ENCODE measurements around the gene CYB5RL. TPM values are rescaled to one million over a fixed set of nuclear protein-coding genes. Genes with fewer than 3 reads are reported as not detected.

CYB5RL gene
- total RNA-seq, 2 donors from 2014 or later = 2.0 to 3.5 TPM

- DNase-seq (ENCODE audit: low spot score) = no peak
- Histone ChIP-seq H3K27ac (no peak overlapping the region), H3K36me3 (peaks cover 32% of the 10 kb centered on the region), H3K27me3 (no peaks in the 10 kb centered on the region), H3K9me3 (no peaks in the 10 kb centered on the region), H3K4me3 (no peak overlapping the region), H3K4me1 (peaks cover 0 to 18% of the 10 kb centered on the region in 2 donors)
- no peak for TF ChIP-seq CTCF (IDR thresholded peaks at IDR 0.05)
Observed at GRCh38 chr1:54204199-54204598, 4.4 kb upstream of the CYB5RL start.

GRCh38 chr1:54200519-54200997 is 728 bp upstream of the CYB5RL start:
- no peak for TF ChIP-seq CTCF (IDR thresholded peaks at IDR 0.05)
- Histone ChIP-seq H3K27me3 (no peaks in the 10 kb centered on the region), H3K36me3 (peaks cover 9% of the 10 kb centered on the region), H3K4me3 (peak overlapping the region; percentile 73 to 94), H3K4me1 (peaks cover 0 to 23% of the 10 kb centered on the region in 2 donors), H3K9me3 (no peaks in the 10 kb centered on the region), H3K27ac (peak overlapping the region; percentile 56 to 85)
- DNase-seq (ENCODE audit: low spot score) = no peak

GRCh38 chr1:54199151-54199764 is 572 bp downstream of the CYB5RL start:
- TF ChIP-seq CTCF (IDR thresholded peaks at IDR 0.05) = no peak
- Histone ChIP-seq H3K4me3 (peak overlapping the region; percentile 73 to 94), H3K9me3 (no peaks in the 10 kb centered on the region), H3K27ac (peak overlapping the region; percentile 56 to 85), H3K4me1 (peaks cover 0 to 23% of the 10 kb centered on the region in 2 donors), H3K36me3 (peaks cover 7% of the 10 kb centered on the region), H3K27me3 (no peaks in the 10 kb centered on the region)
- no peak for DNase-seq (ENCODE audit: low spot score)

- DNase-seq (ENCODE audit: low spot score) = no peak
- peaks cover 21% of the 10 kb centered on the region for H3K36me3 ChIP-seq
- no peak overlapping the region for H3K27ac ChIP-seq
- H3K27me3 ChIP-seq = no peaks in the 10 kb centered on the region
- H3K4me3 ChIP-seq = no peak overlapping the region
- no peaks in the 10 kb centered on the region for H3K4me1 ChIP-seq
- no peak for TF ChIP-seq CTCF (IDR thresholded peaks at IDR 0.05)
- no peaks in the 10 kb centered on the region for H3K9me3 ChIP-seq
Observed at GRCh38 chr1:54193453-54193852, 6.4 kb downstream of the CYB5RL start.

GRCh38 chr1:54191525-54191924 is 8.3 kb downstream of the CYB5RL start:
- no peak for DNase-seq (ENCODE audit: low spot score)
- Histone ChIP-seq H3K4me3 (no peak overlapping the region), H3K36me3 (peaks cover 21% of the 10 kb centered on the region), H3K4me1 (no peaks in the 10 kb centered on the region), H3K27ac (no peak overlapping the region), H3K9me3 (no peaks in the 10 kb centered on the region), H3K27me3 (no peaks in the 10 kb centered on the region)
- TF ChIP-seq CTCF (IDR thresholded peaks at IDR 0.05) = no peak

- no peak overlapping the region for H3K27ac ChIP-seq
- H3K36me3 ChIP-seq = peaks cover 21% of the 10 kb centered on the region
- DNase-seq (ENCODE audit: low spot score) = no peak
- H3K9me3 ChIP-seq = no peaks in the 10 kb centered on the region
- H3K4me3 ChIP-seq = no peak overlapping the region
- H3K27me3 ChIP-seq = no peaks in the 10 kb centered on the region
- H3K4me1 ChIP-seq = no peaks in the 10 kb centered on the region
- TF ChIP-seq CTCF (IDR thresholded peaks at IDR 0.05) = no peak
Observed at GRCh38 chr1:54190526-54190925, 9.3 kb downstream of the CYB5RL start.

Data from right atrium auricular region (tissue), 2 donors.